Fibroblast of skin of left biceps (primary cell): ENCODE measurements around the gene ELP4.

Source experiments
- DNase-seq, 2 experiments: peaks; one replicate each; pipeline ENCODE4 v3.0.0-alpha.2; 2013; ENCODE audit warnings: low read depth in 2 of 2

Gene ELP4

GRCh38 chr11:31800398-31801265 lies 291.1 kb downstream of the ELP4 start:
- DNase-seq = no peak

GRCh38 chr11:31801298-31801702 lies 291.7 kb downstream of the ELP4 start:
- DNase-seq = no peak

DNA sequence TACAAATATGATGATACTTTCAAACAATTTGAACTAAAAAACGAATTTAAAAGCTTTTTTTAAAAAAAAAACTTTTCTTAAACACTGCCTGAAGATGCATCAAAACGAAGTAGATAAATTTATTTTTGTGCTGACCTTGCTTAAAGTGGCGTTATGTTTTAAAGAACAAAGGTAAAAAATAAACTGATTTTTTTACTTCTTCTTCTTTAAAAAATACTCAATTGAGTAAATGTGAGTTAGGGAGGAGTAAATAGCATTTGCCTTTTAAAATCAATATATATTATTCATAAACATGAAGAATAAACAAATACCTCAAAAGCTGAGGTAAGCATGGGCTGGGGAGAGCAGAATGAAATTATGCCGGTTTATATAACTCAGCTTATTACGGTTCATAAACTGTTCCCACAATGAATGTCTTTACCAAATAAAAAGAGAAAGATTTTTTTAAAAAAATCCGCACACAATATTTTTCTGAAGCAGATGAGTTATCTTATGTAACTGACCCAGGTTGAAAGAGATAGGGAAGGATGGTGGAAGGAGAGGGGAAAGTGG lies 292.5 kb downstream of the ELP4 start:
- DNase-seq = no peak

- DNase-seq = no peak
These were observed 293.0 kb downstream of the ELP4 start for GRCh38 chr11:31802609-31802989.

GRCh38 chr11:31802990-31803812 lies 293.6 kb downstream of the ELP4 start:
- DNase-seq = no peak

GRCh38 chr11:31803813-31804311 lies 294.3 kb downstream of the ELP4 start:
- DNase-seq = no peak

GRCh38 chr11:31804312-31805036 lies 294.9 kb downstream of the ELP4 start:
- DNase-seq = no peak

DNA sequence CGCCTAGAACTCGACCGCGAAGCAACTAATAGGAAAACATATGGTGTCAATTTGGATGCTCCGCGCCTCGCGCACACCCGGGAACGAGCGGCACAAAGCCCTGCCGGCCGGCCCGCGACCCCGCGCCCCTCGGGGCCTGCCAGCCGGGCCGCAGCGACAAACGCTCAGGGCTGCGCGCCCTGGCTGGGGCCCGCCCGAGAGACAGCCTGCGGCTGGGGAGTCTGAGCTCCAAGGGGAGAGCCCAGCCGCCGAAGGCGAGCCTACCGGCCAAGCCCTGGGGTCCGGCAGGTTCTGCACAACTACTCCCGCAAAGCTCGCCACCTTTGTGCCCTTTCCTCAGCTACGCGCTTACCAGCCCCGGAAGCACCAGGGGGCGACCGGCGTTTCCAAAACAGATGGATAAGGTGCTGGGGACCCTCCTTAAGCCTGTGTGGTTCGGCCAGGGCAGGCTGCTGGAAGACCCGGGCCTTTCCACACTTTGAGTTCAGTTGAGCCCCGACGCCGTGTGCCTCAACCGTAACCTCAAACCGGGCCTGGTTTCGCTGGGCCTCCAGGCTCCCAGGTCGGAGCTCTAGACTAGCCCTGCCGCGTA lies 295.6 kb downstream of the ELP4 start:
- DNase-seq = no peak

- DNase-seq = no peak
These were observed 296.1 kb downstream of the ELP4 start for GRCh38 chr11:31805629-31806185.

DNA sequence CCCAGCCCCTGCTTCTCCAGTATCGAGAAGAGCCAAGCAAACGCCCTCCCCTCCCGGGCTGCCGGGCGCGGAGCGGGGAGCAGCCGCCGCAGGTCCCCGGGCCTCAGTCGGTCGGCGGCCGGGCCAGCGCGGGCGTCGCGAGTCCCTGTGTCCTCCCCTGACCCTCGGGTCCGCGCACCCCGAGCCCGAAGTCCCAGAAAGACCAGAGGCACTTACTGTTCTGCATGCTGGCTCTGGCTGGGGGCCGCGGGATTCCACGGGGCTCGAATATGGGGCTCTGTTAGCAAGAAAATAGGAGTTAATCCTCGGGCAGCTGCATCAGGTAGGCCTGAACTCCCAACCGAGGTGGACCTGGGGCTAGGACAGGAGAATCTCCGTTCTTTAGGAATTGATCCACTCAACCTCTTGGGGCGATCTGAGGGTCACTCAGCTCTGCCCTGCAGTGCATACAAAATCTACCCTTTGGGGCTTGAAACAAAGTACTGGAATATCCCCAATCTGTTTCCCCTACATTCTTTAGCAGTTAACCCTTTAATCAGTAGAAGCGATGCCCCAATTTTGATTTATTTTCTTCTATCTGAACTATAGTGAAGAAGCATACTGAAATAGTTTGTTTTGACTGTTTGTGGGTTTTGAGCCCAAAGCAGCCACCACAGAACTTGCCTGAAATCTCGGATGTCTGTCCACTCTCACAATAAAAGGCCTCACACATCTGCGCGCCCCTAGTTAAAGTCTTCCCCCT lies 296.8 kb downstream of the ELP4 start:
- DNase-seq = no peak

GRCh38 chr11:31806928-31807798 lies 297.6 kb downstream of the ELP4 start:
- no peak for DNase-seq

- no peak for DNase-seq
These were observed 298.5 kb downstream of the ELP4 start for GRCh38 chr11:31807799-31808667.

DNA sequence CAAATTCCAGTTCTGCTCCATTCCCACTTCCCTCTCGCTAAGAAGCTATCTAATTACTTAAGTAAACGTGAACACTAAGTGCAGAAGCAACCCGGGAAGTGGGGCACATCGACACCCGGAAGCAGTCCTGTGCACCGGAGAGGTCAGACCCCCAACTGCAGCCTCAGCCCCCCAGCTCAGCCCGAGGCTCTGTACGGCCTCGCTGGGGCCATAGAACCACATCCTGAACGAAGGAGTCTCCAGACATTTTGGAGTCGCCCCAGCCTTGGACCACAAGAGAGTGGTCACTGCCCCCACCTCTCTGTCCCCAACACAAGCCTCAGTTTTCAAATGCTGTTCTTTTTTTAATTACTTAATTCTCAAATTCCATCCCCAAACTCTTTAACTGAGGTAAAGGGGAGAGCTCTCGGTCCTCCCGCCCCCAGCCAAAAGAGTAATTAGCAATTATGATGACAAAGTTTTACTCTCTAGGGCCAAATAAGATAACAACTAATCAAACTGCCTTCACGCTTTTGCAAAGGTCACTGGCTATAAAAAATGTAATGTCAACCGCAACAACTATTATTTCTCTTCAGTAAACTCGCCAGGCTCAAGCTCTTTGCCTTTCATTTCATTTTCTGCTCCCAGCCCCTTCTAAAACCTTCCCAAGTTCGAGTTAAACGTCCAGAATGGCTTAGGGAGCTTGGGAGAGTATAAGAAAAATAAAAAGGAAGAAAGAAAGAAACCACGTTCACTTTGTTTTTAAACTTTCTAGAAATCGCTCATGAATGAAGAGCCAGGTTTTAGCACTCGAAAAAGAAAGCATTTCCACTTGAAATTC lies 299.4 kb downstream of the ELP4 start:
- DNase-seq = no peak

DNA sequence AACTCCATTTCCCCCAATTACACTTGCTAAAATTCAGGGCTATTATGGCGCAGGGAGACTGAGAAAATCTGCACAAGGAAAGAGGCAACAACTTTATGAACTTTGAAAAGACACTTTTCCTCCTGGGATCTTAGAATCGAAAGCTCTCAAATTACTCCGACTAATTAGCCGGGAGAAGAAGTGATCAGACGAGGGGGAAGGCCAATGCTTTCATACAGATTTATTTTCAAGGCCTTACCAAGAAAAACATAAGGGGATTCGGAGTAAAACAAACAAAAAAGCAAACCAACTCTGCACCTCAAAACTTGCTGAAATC lies 299.9 kb downstream of the ELP4 start:
- no peak for DNase-seq

DNA sequence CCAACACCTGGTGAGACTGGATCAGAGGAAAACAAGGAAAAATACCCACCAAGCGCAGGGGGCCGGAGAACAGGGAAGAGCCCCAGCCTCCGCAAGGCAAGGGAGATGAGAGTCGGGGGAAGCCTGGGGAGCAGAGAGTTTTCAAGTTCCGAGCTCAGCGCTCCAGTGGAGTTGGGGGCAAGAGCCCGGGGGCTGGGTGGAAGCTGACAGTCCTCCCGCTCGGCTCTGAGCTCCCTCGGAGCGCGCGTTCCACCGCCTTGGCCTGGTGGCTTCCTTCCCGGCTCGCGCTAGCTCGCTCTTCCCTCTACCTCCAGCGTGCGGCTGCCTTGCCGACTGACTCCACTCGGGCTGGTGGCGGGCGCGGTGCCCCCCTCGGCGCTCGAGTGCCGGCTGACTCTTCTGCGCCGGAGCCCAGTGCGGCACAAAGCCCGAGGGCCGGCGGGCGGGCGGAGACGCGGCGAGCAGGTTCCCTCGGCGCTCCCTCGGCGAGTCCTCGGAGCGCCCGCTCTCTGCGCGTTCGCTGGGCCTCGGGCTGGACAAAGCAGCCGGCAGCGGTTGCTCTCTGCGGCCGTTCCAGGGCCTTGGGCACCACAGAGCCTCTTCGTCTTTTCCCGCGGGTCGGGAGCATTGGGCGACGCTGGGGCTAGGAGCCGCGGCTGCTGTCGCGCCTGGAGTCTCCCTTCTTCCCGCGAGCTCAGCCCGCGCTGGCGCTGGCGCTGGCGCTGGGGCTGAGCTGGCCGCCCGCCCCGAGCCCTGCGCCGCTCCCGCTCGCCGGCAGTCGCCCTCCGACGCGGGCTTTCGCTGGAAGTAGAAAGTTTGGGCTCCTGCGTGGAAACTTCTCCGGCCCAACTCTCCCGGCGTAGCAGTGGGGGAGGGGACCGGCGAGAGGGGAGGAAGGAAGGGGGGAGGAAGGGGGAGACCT lies 300.6 kb downstream of the ELP4 start:
- DNase-seq = no peak
